GM18520 (cell line): ENCODE results near the gene MAMDC2.

Experiments
- ATAC-seq: cut with Tn5 transposase; IDR thresholded peaks from one replicate; pipeline ENCODE4 v1.9.1; 2021; ENCODE audit not compliant: unreplicated experiment

Gene MAMDC2

DNA sequence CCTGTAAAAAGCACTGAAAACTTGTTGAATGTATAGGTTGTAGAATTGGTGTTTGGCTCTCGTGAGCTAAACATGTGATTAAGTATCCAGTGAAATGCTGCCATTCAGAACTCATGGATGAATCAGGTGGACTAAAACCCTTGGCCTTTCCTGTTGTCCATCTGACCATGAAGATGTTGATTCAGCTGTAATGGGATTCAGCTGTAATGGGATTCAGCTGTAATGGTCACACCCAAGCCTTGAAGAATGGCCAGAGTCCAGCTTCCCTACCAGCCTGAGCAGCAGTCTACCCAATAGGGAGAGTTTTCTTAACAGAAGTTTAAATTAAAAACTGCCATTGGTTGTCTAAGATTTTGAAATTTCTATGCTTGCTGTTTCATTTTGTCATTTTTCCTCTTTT, 18.1 kb downstream of the MAMDC2 start:
- ATAC-seq, result no peak

DNA sequence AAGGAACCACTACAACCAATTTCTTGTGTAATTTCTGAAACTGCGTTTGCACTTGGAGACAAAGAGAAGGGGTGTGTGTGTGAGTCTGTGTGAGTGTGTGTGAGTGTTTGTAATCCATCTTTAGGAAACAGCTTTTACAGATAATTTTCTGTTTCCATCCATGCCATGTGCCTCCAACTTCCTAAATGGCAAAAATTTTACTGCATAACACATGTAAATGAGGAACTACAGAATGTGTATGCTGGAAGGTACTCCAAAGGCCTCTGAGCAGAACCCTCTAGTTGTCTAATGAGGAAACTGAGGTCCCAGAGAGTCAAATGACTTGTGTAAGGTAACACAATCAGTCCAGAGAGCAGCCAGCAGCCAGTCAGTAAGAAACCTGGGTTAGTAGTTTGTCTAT, 20.8 kb downstream of the MAMDC2 start:
- ATAC-seq, result no peak

DNA sequence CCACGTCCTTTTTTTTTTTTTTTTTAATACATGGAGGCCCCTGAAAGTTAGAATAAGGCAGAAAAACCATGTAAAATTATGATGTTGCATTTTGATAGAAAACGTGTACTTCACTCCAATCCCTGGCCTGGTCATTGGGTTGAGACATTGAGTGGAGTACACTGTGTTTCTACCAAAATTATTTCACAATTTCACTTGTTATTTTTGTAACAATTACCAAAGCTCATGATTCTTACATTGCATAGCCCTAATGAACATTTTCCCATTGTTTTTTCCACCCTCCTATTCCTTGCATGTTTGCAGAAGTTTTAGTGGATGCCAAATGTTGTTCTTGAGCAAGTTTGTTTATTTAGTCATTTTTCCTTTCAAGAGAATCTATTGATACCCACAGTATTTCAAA, 21.9 kb downstream of the MAMDC2 start:
- no peak for ATAC-seq

DNA sequence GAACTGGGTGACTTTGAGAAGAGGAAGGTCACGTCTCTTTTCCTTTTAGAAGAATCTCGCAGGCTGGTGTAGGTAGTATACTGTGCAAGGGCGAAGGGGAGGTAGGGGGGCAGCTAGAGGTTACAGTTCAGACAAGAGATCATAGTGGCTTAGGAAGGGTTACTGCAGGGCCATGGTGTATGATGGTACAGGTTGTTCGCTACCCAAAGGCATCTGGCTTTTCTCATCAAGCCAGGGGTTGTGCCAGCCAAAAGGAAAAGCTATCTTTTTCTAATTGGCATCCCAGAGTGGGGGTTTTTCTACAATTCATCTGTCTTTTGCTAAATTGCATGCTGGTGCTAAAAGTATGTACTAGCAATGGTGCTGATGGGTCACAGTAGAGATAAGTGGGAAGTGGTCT, 22.8 kb downstream of the MAMDC2 start:
- no peak for ATAC-seq

DNA sequence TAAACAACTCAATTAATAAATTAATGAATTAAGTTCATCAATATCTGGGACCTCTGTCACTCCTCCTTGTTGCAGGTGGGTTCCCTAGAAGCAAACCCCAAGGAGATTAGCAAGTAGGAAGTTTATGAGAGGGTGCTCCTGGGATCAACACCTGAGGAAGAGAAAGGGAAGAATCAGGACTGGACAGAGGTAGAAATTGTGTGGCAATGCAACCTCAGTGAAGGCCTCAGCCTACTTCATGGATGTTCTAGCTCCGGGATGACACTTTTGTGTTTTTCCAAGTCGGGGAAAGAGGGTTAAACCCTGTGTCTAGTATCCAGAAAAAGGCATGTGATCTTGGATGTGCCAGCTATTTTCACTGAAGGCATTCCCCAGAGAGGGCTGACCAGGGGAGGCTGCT, 23.2 kb downstream of the MAMDC2 start:
- no peak for ATAC-seq

DNA sequence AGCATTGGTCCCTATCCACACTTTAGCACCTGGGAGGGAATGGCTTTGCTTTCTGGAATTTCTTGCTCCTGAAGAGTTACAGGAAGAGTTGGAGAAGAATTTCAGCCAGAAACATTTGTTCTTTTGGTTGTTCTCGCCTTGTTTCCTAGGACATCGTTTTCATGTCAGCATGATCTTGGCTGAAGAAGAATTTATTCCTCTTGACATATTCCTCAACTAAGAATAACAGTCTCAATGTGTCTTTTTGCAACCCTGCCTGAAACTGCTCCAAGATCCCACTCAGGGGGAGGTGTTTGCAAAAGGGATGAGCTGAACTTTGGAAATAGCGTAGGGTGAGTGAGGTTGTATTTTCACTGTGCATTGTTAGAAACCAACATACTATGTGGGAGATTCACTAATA, 26.1 kb downstream of the MAMDC2 start:
- no peak for ATAC-seq

DNA sequence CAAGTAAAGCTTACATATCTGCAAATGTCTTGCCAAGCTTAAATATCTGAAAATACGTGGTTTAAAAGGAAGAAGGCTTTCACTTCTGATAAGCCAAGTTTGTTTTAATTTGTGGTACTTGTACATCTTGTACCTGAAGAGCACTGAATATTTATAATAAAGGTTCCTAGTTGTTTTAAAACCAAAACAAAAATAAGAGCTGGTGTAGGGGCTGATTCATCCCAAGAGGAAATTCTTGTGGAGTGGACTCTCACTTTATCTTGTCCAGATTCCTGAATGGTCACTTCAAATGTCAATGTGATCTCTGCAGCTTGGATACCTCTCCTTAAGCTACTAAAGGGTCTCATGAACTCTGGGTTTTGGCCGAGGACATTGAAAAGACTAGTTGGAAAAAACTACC, 29.5 kb downstream of the MAMDC2 start:
- ATAC-seq, result no peak

DNA sequence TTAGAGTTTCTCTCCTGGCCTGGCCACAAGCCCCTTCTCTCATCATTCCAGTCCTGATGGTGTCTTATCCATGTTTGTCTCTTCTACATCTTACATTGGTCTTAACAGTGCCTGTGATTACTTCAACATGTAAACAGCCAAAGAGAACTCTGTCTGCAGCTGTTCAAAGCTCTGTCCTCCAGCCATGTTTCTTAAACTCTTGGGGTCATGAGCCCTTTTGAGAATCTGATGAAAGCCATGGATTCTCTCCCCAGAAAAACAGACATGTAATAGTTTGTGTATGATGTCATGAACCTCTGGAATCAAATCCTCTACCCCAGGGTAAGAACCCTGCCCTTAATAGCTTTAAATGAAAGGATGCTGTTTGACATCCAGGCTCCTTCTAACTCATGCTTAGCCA, 30.1 kb downstream of the MAMDC2 start:
- ATAC-seq, result no peak

DNA sequence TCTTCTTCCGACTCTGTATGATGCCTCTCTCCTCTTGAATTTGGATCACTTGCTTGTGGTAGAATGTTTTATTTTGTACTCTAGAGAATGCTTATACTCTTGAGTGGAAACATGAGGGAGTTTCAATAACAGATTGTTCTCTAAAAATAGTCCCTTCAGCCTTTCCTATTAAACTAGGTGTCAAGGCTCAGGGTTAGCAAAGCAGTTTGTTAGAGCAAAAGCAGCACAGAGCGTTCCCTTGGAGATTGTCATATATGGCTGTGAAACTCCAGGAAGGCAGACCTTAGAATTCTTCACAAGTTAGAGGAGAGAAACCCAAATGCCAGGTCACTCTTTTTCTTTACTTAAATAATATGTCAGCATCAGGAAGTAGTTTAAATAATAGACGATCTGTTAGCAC, 33.0 kb downstream of the MAMDC2 start:
- no peak for ATAC-seq

DNA sequence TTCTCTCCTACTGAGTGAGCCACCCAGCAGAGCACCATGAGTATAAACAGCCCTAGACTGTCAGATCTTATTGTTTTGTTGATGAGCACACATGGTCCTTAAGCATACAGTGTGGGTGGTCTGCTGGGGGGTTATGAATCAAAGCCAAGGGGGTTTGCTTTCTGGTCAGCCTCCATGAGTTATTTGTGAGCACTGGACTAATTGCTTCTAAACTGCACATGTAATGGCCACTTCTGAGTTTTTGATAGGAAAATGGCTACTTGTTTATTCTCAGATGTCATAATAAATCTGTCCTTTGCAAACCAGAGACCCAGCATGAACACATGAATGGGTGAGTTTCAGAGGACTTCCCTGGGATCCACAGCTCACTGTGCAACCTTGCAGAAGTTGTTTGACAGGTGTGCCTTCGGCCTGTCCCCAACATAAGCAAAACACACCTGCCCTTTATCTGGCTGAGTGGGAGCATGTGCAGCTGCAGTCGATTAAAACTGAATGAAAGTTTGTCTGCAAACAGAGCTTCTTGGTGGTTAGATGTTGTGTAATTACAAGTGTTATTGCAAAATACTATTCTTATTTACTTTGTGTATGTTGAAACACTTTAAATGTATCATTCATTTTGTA, 35.9 kb downstream of the MAMDC2 start:
- ATAC-seq, result no peak

DNA sequence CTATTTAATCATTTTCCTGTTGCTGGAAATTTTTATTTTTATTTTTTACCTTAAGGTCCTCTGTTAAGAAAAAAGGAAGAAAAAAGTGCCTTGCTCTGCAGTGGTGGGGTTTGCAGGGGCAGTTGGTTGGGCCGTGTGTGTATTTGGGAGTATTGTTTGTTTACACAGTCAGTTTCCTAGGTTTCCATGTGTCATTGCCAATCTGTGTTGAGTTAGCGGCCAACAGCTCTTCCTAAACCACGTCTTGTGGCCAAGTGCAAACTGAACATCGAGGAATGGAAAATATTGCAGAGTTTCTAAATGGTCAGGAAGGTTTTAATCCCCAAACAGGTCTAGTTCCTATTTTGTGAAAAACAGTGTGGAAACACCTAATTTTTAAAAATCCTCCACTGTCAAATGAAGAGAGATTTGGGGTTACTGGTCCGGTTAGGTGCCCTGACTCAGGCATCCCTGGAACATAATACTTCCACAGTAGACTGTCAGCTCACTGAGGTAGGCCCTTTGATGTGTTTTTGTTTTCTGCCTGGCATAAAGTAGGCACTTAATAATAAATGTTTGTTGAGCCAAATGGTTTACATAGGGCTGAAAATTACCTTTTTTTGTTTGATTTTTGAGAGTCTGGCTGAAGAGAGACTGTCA, 37.0 kb downstream of the MAMDC2 start:
- no peak for ATAC-seq

DNA sequence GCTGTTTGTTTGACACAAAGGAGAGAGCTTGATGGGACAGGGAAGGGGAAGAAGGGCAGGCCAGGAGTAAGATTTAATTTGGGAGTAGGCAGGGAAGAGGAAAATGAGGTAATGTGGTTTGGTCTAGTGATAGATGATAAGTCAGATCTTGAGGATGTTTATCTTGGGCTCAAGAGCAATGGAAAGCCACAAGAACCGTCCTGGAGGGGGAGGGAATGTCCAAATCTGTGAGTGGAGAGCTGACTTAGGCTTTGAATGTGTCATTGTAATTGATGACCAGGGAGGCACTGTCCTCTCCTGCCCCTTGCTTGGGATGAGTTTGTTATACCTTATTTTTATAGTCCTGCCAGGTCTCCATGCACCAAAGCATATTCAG, 37.5 kb downstream of the MAMDC2 start:
- ATAC-seq, result no peak

DNA sequence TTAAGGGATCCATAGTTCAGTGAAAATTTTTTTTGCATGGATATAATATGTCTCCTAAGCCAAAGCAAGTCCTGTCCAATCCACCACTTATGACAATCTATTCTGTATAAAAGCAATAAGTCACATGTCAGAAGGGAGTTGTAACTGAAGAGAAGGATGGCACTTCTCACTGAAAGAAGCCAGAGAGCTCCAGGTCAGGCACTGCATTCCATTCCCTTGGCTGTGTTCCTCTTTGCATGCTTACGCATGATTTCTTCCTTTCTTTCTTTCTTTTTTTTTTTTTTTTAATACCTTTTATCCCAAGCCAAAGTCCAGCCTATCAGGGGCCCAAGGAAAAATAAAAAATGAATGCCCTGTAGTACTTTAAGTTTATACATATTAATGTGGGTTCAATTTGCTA, 39.8 kb downstream of the MAMDC2 start:
- ATAC-seq, result no peak

DNA sequence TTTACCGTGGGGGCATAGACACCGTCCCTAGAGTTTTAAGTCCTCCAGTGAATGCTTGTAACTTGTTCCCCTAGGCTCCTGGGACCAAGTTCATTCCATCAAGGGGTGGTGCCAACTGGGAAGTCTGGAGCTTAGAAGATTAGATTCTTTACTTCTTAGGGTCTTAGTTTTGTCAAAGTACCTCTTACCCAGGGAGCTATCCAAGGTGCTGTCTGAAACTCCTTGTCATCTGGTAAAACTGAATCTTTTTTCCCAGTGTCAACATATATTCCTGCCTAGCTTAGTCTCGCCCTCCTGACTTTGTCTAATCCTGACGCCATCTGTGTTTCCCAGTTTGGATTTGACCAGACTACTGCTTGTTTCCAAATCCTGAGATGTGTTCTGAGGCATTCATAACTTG, 41.6 kb downstream of the MAMDC2 start:
- no peak for ATAC-seq

DNA sequence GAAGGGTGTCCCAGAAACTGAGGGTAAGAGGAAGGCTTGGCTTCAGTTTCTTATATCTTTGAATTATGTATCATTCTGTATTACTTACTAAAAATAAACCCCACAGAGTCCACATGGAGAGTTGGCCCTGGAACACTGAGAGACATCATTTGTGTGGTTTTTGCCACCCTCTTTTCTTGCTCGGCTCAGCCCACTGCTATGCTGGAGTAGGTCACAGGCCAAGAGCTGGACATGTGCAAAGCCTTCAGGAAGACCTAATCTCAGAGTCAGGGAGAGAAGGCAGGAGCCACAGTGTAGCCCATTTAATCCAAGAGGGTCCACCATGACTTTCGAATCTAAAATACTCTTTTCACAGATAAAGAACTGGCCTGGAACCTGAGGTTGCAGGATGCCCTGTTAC, 47.5 kb downstream of the MAMDC2 start:
- no peak for ATAC-seq

DNA sequence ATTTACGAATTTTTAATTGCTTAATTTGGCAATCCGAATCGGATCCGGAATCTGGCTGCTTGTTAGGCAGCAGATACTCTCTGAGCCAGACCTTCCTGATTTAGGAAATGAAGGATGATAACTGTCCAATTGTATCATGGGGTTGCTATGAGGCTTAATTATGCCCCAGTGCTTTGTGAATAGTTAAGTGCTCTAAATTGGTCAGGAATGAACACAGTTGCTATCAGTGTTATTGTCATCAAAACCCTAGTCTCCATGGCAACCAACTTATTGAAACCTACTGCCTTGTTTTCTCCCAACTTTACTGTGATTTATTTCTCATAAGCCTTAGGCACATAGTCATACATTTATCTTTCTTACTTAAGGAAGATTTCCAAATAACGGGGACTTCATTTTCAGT, 47.9 kb downstream of the MAMDC2 start:
- no peak for ATAC-seq

DNA sequence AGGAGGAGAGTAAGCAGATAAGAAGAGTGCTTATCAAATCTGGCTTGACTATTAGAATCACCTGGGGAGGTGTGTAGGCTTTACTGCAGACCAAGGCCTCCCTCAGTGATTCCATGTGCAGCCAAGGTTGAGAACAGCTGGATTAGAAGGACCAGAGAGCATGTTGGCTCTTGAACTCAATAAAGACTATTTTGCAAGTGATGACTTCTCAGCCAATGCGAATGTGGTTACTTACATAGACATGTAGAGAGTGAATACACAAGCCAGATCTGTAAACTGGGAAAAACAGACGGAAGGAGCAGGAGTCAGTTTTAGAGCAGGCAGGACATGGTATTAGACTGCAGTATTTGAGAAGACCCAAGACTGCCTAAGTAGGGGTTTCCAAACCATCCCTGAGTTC, 48.5 kb downstream of the MAMDC2 start:
- no peak for ATAC-seq

DNA sequence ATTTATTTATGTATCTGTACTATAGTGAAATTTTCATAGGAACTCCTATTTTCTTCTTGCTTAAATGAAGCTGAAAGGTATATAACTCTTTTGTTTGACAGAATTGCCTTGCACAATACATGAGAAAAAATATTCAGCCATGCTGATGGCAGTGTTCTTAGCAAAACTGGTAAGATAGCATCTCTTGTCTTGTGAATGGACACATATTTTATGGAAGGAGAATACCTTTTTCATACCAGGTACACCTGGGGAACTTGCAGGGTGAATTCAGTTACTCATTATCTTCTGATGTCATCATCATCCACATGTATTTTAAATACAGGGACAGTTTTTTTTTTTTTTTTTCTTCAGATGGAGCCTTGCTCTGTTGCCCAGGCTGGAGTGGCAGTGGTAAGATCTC, 49.4 kb downstream of the MAMDC2 start:
- ATAC-seq, result no peak

DNA sequence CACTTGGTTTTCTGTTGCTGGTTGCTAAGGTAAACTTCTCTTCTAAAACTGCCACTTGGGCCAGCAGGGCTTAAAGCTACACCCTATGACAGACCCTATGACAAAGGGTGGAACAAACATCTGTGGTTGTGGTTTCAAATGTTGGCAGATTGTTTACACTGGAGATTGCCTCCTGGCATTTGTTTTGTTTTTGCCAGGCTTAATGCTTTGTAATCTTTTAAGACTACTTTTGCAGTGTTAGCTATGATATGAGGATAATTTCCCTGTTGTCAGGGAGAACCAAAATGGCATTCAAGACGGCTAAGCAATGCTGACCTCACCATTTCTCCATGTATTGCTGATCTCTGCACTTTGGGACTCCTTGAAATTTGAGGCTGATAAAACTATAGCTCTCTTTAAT, 50.3 kb downstream of the MAMDC2 start:
- no peak for ATAC-seq

DNA sequence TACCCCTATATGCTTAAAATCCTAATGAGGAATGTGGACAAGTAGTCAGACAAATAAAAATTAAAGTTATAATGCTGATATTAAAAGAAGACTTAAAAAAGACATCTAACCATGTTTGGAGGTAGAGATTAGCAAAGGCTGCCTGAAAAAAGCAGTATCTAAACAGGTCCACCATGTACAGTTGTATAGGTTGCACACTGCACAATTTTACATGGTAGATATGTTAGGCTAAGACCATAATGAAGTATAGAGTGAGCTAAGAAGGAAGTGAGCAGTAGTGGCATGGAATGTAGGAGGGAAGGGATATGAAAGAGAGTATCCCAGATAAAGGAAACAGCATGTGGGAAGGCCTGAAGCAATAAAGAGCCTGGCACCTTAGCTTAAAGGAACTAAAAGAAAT, 51.1 kb downstream of the MAMDC2 start:
- no peak for ATAC-seq

DNA sequence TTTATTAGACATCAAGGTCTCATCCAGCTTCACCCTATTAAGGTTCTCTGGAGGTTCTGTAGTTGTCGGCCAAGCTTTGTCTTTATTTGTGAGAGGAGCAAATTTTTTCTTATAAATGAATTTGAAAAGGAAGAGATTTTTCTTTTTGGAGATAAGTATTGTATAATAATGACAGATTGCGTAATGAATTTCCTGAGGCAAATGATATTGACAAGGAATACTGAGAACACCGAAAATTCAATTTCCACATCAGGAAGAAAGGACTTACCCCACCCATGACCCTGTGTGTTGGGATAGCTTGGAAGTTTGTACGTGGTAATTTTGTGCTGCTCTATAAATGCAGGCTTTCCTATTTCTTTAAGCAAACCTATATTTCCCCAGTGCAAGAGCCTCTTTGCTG, 53.5 kb downstream of the MAMDC2 start:
- ATAC-seq, result no peak

DNA sequence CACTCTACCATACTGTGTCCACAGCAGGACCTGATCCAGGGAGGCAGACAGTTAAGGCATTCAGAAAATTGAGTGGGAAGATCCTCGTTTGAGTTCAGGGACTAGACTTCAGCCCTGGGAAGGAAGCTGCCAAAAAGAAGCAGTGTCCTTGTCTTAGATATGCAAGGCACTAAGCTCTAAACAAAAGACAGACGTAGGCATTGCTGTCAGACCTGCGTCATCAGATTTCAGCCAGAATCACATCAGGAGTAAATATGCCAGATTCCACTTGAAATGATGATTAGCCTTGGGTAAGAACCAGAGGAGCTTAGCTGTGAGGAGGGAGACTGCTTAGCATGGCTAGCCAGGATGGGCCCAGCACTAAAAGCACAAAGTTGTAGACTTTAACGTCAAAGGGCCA, 56.7 kb downstream of the MAMDC2 start:
- no peak for ATAC-seq

DNA sequence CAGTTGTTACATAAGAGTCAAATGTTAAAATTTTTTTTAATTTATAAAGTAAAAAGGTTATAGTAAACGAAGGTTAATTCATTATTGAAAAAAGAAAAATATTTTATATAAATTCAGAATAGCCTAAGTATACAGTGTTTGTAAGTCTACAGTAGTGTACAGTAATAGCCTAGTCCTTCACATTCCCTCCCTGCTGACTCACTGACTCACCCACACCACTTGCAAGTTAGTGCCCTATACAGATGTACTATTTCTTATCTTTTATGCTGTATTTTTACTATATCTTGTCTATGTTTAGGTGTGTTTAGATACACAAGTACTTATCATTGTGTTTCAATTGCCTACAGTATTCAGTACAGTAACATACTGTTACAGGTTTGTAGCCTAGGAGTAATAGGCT, 57.6 kb downstream of the MAMDC2 start:
- ATAC-seq, result no peak
